SK-N-SH (cell line): ENCODE results near the gene TGM5. TPM values are rescaled to one million over a fixed set of nuclear protein-coding genes. Genes with fewer than 3 reads are reported as not detected.

Source experiments
- CTCF ChIA-PET: fragments of 300-600, 350-600 bp; formaldehyde crosslinking; extraction: SDS; loops from one replicate; lab custom pipeline; 2021; lab: Yijun Ruan, JAX
- POLR2A ChIA-PET: fragments of 350-600 bp; sonication (Branson Sonifier 250); formaldehyde crosslinking; extraction: SDS; loops from one replicate; lab custom pipeline; 2020; ENCODE audit warnings: antibody characterized with exemption, inconsistent platforms; lab: Yijun Ruan, JAX
- DNase-seq: peaks from one replicate; pipeline ENCODE4 v3.0.0; 2012
- H2AFZ ChIP-seq: fragments of 200-600 bp; sonication (generic); 2 replicates; pipeline ENCODE4 v1.8.1; 2016; ENCODE audit warnings: antibody characterized with exemption, mild to moderate bottlenecking, low read depth
- H3F3A ChIP-seq: fragments of 200-600 bp; sonication (generic); replicated peaks from 2 replicates; pipeline ENCODE3; 2016; ENCODE audit warnings: antibody characterized with exemption, mild to moderate bottlenecking; ENCODE audit not compliant: insufficient read depth
- H3K27ac ChIP-seq, 2 experiments: fragments of 200-500 bp in 1 of 2; fragments of 200-600 bp in 1 of 2; sonication (Bioruptor generic) in 1 of 2; sonication (generic), shearing (Covaris generic) in 1 of 2; 2 replicates each; pipeline versions ENCODE4 v1.5.1 to v1.6.1; 2014 to 2016; ENCODE audit warnings: low read depth in 2 of 2, inconsistent platforms in 1 of 2, low read length in 1 of 2, mild to moderate bottlenecking in 1 of 2, mixed read lengths in 1 of 2
- H3K27me3 ChIP-seq: fragments of 200-600 bp; sonication (generic), shearing (Covaris generic); 2 replicates; pipeline ENCODE4 v1.6.1; 2016; ENCODE audit warnings: mixed run types; ENCODE audit not compliant: insufficient read depth
- H3K36me3 ChIP-seq, 2 experiments: fragments of 200-500 bp in 1 of 2; fragments of 200-600 bp in 1 of 2; sonication (Bioruptor generic) in 1 of 2; sonication (generic) in 1 of 2; replicated peaks in 1 of 2; 2 replicates each; pipeline versions ENCODE3 to v1.5.1; 2014 to 2016; ENCODE audit warnings: low read length in 1 of 2, mild to moderate bottlenecking in 1 of 2; ENCODE audit not compliant: insufficient read depth in 2 of 2, control insufficient read depth in 1 of 2
- H3K4me1 ChIP-seq, 2 experiments: fragments of 200-500 bp in 1 of 2; fragments of 200-600 bp in 1 of 2; sonication (Bioruptor generic) in 1 of 2; sonication (generic), shearing (Covaris generic) in 1 of 2; 2 replicates each; pipeline versions ENCODE4 v1.5.1 to v1.6.1; 2014 to 2016; ENCODE audit warnings: low read depth in 1 of 2, low read length in 1 of 2, mixed run types in 1 of 2; ENCODE audit not compliant: insufficient read depth in 2 of 2, control insufficient read depth in 1 of 2
- H3K4me2 ChIP-seq: fragments of 200-600 bp; sonication (generic), shearing (Covaris generic); 2 replicates; pipeline ENCODE4 v1.6.1; 2017; ENCODE audit warnings: mixed run types
- H3K4me3 ChIP-seq, 2 experiments: fragments of 200-500 bp in 1 of 2; fragments of 200-600 bp in 1 of 2; sonication (Bioruptor generic) in 1 of 2; sonication (generic), shearing (Covaris generic) in 1 of 2; 2 replicates each; pipeline versions ENCODE4 v1.5.1 to v1.8.1; 2014 to 2016; ENCODE audit warnings: low read depth in 2 of 2, inconsistent platforms in 1 of 2, low read length in 1 of 2, mild to moderate bottlenecking in 1 of 2, mixed read lengths in 1 of 2, moderate library complexity in 1 of 2
- H3K79me2 ChIP-seq: fragments of 200-600 bp; sonication (generic); 2 replicates; pipeline ENCODE4 v1.8.1; 2017; ENCODE audit warnings: mild to moderate bottlenecking; ENCODE audit not compliant: insufficient read depth
- H3K9ac ChIP-seq: fragments of 200-600 bp; sonication (generic); 2 replicates; pipeline ENCODE4 v1.6.1; 2017; ENCODE audit warnings: mixed run types
- H3K9me2 ChIP-seq: fragments of 200-600 bp; sonication (generic); 2 replicates; pipeline ENCODE4 v1.6.1; 2017; ENCODE audit warnings: mixed run types
- H3K9me3 ChIP-seq: fragments of 200-600 bp; sonication (generic); 2 replicates; pipeline ENCODE4 v1.6.1; 2017; ENCODE audit warnings: mixed run types, mild to moderate bottlenecking, moderate library complexity
- H4K20me1 ChIP-seq: fragments of 200-600 bp; sonication (generic); 2 replicates; pipeline ENCODE4 v1.6.1; 2017; ENCODE audit warnings: mild to moderate bottlenecking, mixed run types; ENCODE audit not compliant: insufficient read depth
- ELF1 ChIP-seq: IDR thresholded peaks from 2 replicates; pipeline ENCODE4 v1.4.0; 2012
- FOSL2 ChIP-seq: IDR thresholded peaks from 2 replicates; pipeline ENCODE4 v1.4.0; 2012; ENCODE audit warnings: low read depth, mild to moderate bottlenecking, moderate library complexity, borderline replicate concordance
- FOXJ3 ChIP-seq: sonication (generic); formaldehyde crosslinking; IDR thresholded peaks from 2 replicates; pipeline ENCODE4 v1.5.1; 2020; ENCODE audit warnings: mild to moderate bottlenecking, missing genetic modification reagents
- GATA2 ChIP-seq: sonication (generic); formaldehyde crosslinking; IDR thresholded peaks from 2 replicates; pipeline ENCODE4 v1.5.0; 2020; ENCODE audit warnings: mild to moderate bottlenecking, missing genetic modification reagents
- MAX ChIP-seq: IDR thresholded peaks from 2 replicates; pipeline ENCODE4 v1.4.0; 2012; ENCODE audit warnings: low read depth
- MXI1 ChIP-seq: IDR thresholded peaks from 2 replicates; pipeline ENCODE4 v1.6.1; 2012; ENCODE audit warnings: mild to moderate bottlenecking, low read depth, low read length, improper control_type of control experiment
- NRF1 ChIP-seq: IDR thresholded peaks from 2 replicates; pipeline ENCODE4 v1.6.1; 2012; ENCODE audit warnings: low read depth, mild to moderate bottlenecking, low read length
- POLR2AphosphoS5 ChIP-seq: IDR thresholded peaks from 2 replicates; pipeline ENCODE4 v1.6.1; 2012; ENCODE audit warnings: low read depth, low read length
- RCOR1 ChIP-seq: fragments of 150-350 bp; IDR thresholded peaks from 2 replicates; pipeline ENCODE4 v1.6.1; 2017; ENCODE audit warnings: antibody characterized with exemption, low read length
- RFX5 ChIP-seq: IDR thresholded peaks from 2 replicates; pipeline ENCODE4 v1.6.1; 2012; ENCODE audit warnings: mild to moderate bottlenecking, improper control_type of control experiment, low read length
- TAF1 ChIP-seq: IDR thresholded peaks from 2 replicates; pipeline ENCODE4 v1.6.1; 2012; ENCODE audit warnings: low read depth, mild to moderate bottlenecking, low read length, moderate library complexity, borderline replicate concordance
- YY1 ChIP-seq: IDR thresholded peaks from 2 replicates; pipeline ENCODE4 v1.4.0; 2012; ENCODE audit warnings: low read depth, mild to moderate bottlenecking
- ZBTB33 ChIP-seq: IDR thresholded peaks from 2 replicates; pipeline ENCODE4 v1.4.0; 2012; ENCODE audit warnings: low read depth, borderline replicate concordance
- WGBS: methylation state at CpG from one replicate; pipeline ENCODE4 v1.1.6; 2017; ENCODE audit warnings: low lambda C conversion rate; 5-methylcytosine and 5-hydroxymethylcytosine counted together
- polyA plus RNA-seq, 3 experiments: library from polyadenylated mRNA; depleted of rRNA; stranded (reverse); fragments of >200 nt; gene quantifications; 2 replicates each; pipeline ENCODE4 v1.2.3, GENCODE V29; 2012
- TF ChIP-seq, protein P1 (sequence below): fragments of 150-350 bp; IDR thresholded peaks from 2 replicates; pipeline ENCODE4 v1.6.1; 2017; ENCODE audit warnings: antibody characterized with exemption, low read length, low read depth, borderline replicate concordance
- TF ChIP-seq, protein P2 (sequence below): fragments of 200-600 bp; sonication (generic); IDR thresholded peaks from 2 replicates; pipeline ENCODE4 v1.6.1; 2017; ENCODE audit warnings: antibody characterized with exemption, mild to moderate bottlenecking, moderate library complexity
- TF ChIP-seq, protein P3 (sequence below): fragments of 150-350 bp; IDR thresholded peaks from 2 replicates; pipeline ENCODE4 v1.6.1; 2016; ENCODE audit warnings: mild to moderate bottlenecking, low read depth, low read length

TGM5 gene
- polyA plus RNA-seq, 1 of the 3 experiments (the other 2 are of a cell fraction), result not detected

GRCh38 chr15:43241100-43241499, 25.6 kb downstream of the TGM5 start:
- CTCF ChIA-PET, result interaction anchor here (1.0 to 4.5 kb wide), 5 partner anchors 12 to 44 kb away, joined by 3 to 16 read pairs (median 4); no protein-coding TSS in a partner anchor
- no peak for DNase-seq

More at GRCh38 chr15:43241100-43241499, 25.6 kb downstream of the TGM5 start:
- H4K20me1 ChIP-seq, result no peaks in the 10 kb centered on the region
- 86% methylated on average over 1 of the region's 1 CpG for WGBS
- H3K4me3 ChIP-seq, result no peak overlapping the region
- no peak overlapping the region for H3K4me2 ChIP-seq
- no peak overlapping the region for H2AFZ ChIP-seq
- H3K9me3 ChIP-seq, result no peaks in the 10 kb centered on the region
- H3K9ac ChIP-seq, result no peak overlapping the region
- no peaks in the 10 kb centered on the region for H3K36me3 ChIP-seq
- H3K79me2 ChIP-seq, result no peaks in the 10 kb centered on the region
- H3K27ac ChIP-seq, result no peak overlapping the region
- peaks cover 5% of the 10 kb centered on the region; the same call in 1 of the 2 replicates for H3K27me3 ChIP-seq
- H3K4me1 ChIP-seq, result peaks cover 0 to 10% of the 10 kb centered on the region in 2 experiments; a peak in 1 of 4 replicates
- no peaks in the 10 kb centered on the region for H3K9me2 ChIP-seq
- POLR2A ChIA-PET, result no interaction called here
- TF ChIP-seq, protein P1, sequence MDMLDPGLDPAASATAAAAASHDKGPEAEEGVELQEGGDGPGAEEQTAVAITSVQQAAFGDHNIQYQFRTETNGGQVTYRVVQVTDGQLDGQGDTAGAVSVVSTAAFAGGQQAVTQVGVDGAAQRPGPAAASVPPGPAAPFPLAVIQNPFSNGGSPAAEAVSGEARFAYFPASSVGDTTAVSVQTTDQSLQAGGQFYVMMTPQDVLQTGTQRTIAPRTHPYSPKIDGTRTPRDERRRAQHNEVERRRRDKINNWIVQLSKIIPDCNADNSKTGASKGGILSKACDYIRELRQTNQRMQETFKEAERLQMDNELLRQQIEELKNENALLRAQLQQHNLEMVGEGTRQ, result no peak
- TF ChIP-seq RFX5 (no peak), FOSL2 (no peak), RCOR1 (no peak), GATA2 (no peak), MXI1 (no peak), MAX (no peak), FOXJ3 (CRISPR knock-in tag) (no peak), NRF1 (no peak), TAF1 (no peak), YY1 (no peak), ELF1 (no peak), ZBTB33 (no peak), POLR2AphosphoS5 (no peak)
- TF ChIP-seq, protein P2, sequence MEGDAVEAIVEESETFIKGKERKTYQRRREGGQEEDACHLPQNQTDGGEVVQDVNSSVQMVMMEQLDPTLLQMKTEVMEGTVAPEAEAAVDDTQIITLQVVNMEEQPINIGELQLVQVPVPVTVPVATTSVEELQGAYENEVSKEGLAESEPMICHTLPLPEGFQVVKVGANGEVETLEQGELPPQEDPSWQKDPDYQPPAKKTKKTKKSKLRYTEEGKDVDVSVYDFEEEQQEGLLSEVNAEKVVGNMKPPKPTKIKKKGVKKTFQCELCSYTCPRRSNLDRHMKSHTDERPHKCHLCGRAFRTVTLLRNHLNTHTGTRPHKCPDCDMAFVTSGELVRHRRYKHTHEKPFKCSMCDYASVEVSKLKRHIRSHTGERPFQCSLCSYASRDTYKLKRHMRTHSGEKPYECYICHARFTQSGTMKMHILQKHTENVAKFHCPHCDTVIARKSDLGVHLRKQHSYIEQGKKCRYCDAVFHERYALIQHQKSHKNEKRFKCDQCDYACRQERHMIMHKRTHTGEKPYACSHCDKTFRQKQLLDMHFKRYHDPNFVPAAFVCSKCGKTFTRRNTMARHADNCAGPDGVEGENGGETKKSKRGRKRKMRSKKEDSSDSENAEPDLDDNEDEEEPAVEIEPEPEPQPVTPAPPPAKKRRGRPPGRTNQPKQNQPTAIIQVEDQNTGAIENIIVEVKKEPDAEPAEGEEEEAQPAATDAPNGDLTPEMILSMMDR, result no peak
- TF ChIP-seq, protein P3, sequence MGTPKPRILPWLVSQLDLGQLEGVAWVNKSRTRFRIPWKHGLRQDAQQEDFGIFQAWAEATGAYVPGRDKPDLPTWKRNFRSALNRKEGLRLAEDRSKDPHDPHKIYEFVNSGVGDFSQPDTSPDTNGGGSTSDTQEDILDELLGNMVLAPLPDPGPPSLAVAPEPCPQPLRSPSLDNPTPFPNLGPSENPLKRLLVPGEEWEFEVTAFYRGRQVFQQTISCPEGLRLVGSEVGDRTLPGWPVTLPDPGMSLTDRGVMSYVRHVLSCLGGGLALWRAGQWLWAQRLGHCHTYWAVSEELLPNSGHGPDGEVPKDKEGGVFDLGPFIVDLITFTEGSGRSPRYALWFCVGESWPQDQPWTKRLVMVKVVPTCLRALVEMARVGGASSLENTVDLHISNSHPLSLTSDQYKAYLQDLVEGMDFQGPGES, result no peak
- H3F3A ChIP-seq, result no peaks in the 10 kb centered on the region
